Fibroblast of mammary gland (primary cell): ENCODE data around the gene FBXL17.

ENCODE experiments used
- DNase-seq: peaks from one replicate; pipeline ENCODE4 v3.0.0-alpha.2; 2010; ENCODE audit warnings: low read depth
- H3K4me3 ChIP-seq: 2 replicates; pipeline ENCODE4 v1.5.1; 2011; ENCODE audit warnings: low read depth, mild to moderate bottlenecking, low read length, moderate library complexity; ENCODE audit not compliant: control insufficient read depth
- TF ChIP-seq, protein P1 (sequence below): conservative IDR thresholded peaks from 2 replicates; pipeline ENCODE4 v1.5.1; 2011; ENCODE audit warnings: low read depth, low read length, inconsistent platforms; ENCODE audit not compliant: control insufficient read depth, insufficient read depth

FBXL17 gene

DNA sequence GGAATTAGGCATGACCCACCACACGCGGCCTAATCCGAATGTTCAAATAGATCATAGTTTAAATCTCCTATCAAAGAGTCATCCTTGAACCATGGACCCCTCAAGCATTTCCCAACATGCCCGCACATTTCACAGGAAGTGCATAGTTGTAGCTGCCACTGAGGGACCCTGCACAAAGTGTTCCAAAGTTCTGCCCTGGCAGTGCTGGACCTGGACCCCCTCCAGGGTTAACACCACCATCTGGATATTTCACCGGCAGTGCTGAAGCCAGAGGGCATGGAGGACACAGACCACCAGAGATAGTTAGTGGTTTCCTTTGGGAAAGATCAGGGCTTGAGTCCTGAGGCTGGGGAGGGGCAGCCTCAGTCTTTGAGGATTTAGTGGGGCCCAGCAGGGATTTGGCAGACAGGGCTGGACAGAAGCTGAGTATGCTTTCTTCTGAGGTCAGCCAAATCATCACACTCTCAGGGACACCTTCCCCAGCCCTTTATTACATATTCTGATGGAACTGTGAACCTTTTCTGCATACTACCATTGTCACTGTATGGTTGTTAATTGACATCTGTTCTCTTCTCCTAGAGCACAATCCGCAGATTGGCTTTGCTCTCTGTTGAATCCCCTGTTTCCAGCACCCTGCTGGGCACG lies 567.6 kb downstream of the FBXL17 start:
- TF ChIP-seq, protein P1, sequence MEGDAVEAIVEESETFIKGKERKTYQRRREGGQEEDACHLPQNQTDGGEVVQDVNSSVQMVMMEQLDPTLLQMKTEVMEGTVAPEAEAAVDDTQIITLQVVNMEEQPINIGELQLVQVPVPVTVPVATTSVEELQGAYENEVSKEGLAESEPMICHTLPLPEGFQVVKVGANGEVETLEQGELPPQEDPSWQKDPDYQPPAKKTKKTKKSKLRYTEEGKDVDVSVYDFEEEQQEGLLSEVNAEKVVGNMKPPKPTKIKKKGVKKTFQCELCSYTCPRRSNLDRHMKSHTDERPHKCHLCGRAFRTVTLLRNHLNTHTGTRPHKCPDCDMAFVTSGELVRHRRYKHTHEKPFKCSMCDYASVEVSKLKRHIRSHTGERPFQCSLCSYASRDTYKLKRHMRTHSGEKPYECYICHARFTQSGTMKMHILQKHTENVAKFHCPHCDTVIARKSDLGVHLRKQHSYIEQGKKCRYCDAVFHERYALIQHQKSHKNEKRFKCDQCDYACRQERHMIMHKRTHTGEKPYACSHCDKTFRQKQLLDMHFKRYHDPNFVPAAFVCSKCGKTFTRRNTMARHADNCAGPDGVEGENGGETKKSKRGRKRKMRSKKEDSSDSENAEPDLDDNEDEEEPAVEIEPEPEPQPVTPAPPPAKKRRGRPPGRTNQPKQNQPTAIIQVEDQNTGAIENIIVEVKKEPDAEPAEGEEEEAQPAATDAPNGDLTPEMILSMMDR, result no peak
- no peak for DNase-seq
- no peak overlapping the region for H3K4me3 ChIP-seq

DNA sequence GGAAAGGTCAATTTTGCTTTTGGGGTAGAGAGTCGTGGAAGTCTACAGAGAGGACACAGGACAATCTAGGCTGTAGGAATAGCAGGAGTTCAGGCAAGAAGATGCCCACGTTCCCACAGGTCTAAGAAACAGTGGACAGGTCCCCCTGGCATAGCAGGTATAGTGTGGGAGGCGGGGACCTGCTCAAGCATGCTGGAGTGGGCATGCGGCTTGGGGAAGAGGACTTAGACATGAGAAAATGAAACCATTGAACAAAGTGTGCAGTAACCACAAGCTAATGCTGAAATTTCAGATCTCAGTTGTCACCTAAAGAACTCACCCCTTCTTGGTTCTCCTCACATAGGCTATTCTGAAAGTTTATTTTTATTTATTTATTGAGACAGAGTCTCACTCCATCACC lies 568.3 kb downstream of the FBXL17 start:
- no peak for DNase-seq
- TF ChIP-seq, protein P1, result no peak
- no peak overlapping the region for H3K4me3 ChIP-seq

DNA sequence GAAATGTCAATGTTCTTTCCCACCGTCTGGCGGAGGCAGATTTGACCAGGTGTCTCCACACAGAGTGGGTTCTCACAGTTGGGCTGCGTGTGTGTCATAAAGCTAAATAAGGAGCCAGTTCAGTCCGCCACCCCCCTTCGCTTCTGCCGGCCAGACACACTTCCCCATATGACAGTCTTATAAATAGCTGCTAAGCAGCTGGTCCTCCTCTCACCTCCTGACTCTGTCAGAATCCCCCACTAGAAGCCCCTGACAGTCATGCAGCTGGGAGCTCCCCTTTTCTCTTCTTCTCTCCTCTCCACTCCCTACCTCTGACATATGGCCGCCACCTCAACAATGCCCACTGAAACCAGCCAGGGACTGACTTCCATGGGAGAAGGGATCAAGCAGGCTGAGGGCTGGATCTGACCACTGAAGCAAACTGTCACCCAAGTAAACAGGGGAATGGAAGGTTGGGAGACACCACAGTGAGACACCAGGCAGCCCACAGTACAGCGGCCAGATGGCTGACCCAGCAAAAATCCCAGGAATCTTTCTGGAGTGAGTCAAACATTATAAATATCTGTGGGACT lies 569.2 kb downstream of the FBXL17 start:
- peak; percentile 7 for DNase-seq
- TF ChIP-seq, protein P1, result no peak

DNA sequence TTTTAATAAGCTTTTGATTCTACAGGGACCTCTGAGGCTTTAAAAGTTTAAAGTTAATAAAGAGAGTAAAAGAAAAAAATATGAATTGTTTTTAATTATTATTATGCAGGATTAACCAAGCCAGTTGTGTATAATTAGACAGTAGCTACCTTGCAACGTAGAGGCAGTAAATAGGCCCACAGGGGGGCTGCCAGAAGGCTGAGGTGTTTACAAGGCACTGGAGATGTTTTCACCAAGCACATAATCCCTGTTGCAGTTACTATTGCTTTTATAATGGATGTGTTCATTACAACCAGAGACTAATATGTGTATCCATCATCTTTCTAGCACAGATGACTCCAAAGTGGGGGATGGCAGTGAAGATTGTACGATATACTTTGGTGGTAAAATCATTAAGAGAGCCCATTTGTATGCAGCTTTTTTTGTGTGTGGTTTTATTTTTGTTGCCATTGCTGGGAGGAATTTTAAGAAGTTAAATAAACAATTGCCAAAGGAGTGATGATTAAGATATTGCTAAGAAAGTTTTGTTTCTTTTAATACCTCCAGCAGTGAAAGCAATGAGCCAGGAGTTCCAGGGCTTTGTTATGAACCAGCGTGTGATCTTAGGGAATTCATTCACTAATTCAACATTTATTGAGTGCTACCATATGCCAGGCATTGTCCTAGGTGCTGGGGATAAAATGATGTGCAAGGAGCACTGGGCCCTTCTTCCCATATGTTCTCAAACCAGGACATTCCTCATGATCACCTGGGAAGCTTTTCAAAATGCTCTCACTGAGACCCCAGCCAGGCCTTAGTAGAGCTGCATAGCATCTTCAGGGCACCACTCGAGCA lies 572.5 kb downstream of the FBXL17 start:
- DNase-seq, result no peak
- TF ChIP-seq, protein P1, result no peak
- no peak overlapping the region for H3K4me3 ChIP-seq

More for the DNA sequence above, 569.2 kb downstream of the FBXL17 start:
- H3K4me3 ChIP-seq, result no peak overlapping the region
